ENCODE results near the gene BMP2K.
A peak's percentile ranks its signal among the peaks of the same experiment; 100 is the strongest.
"Not testable (repeated sequence)": the region's sequence is repeated elsewhere in the genome, so short reads cannot be mapped to it uniquely, and the experiment has no call there.

The BMP2K gene

GRCh38 chr4:78864405-78865024 lies 88.4 kb downstream of the BMP2K start:
- peak; percentile 54 for DNase-seq

- DNase-seq, result no peak
Measured at GRCh38 chr4:78865451-78865850, 89.3 kb downstream of the BMP2K start.

DNA sequence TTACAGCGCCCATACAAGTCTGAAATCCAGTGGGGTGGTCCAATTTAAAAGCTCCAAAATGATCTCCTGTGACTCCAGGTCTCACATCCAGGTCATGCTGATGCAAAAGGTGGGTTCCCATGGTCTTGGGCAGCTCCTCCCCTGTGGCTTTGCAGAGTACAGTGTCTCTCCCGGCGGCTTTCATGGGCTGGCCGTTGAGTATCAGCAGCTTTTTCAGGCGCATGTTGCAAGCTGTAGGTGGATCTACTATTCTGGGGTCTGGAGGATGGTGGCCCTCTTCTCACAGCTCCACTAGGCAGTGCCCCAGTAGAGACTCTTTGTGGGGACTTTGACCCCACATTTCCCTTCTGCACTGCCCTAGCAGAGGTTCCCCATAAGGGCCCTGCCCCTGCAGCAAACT lies 92.6 kb downstream of the BMP2K start:
- not testable (repeated sequence) for DNase-seq

- DNase-seq, result no peak
Measured at GRCh38 chr4:78870056-78870455, 93.9 kb downstream of the BMP2K start.

DNA sequence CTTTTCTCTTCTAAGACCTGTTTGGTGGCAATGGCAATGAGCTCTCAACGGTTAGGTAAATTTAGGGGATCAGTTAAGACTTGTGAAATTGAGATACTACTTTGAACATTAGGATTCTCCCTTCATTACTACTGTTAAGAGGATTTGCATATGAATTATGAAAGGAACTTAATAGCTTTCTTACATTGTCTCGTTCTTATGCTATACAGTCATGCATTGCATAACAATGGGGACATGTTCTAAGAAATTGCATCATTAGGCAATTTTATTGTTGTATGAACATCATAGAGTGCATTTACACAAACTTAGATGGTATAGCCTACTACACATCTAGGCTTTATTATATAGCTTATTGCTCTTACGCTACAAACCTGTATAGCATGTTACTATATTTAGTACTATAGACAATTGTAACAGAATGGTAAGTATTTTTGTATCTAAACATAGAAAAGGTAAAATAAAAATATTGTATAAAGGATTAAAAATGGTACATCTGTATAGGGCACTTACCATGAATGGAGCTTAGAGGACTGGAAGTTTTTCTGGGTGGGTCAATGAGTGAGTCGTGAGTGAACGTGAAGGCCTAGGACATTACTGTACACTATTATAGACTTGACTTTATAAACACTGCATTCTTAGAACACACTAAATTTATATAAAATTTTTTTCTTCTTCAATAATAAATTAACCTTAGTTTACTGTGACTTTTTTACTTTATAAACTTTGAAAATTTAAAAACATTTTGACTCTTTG lies 100.6 kb downstream of the BMP2K start:
- DNase-seq, result no peak

- DNase-seq, result no peak
Measured at GRCh38 chr4:78878031-78878430, 101.9 kb downstream of the BMP2K start.

- no peak for DNase-seq
Measured at GRCh38 chr4:78880874-78881492, 104.8 kb downstream of the BMP2K start.

DNA sequence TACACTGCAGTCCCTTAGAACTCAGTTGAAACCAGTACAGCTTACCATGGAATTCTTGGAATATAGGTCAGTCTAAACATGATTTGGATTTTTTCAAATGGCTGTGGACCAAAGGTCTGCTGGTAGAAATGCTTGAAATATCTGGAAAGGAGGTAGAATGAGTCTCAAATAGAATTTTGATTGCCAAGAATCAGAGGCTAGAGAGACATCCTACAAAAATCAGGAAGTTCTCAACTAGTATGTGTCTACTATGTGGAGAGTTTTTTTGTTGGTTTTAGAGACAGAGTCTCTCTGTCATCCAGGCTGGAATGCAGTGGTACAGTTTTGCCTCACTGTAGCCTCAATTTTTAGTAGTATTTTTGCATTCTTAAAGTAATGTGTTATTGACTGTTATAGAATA lies 109.4 kb downstream of the BMP2K start:
- no peak for DNase-seq

DNA sequence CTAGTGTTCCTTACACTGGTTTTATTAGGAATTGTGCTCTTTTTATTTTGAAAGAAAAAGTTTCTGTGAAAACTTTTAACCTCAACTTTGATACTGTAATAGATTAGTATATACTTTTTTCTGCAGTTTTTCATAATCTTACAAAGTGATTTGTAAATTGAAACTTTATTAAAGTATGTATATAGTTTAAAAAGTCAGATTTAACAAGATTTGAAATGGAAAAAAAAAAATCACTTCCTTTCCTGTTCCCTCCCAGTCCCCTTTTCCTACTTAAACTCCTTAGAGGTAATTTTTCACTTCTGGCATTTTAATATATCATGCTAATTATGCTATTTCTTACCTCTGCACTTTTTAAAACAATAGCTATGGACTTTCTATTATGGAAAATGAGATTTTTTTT lies 113.8 kb downstream of the BMP2K start:
- no peak for DNase-seq

DNA sequence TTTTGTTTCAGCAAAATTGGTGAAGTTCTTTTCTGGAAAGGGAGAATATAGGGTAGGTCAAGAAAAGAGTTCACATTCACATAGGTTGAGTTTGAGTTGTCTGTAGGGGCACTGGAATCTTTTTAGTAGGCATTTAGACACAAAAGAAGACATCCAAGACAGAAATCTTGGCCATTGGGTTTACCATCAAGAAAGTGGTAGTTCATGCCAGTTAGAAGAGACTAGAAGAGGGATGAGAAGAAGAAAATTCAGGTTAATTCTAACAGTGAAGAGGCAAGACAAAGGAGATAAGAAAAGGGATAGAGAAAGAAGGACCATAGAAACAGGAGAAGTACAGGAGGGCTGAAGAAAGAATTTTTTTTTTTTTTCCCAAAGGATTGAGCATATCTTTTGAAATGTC lies 123.2 kb downstream of the BMP2K start:
- no peak for DNase-seq

DNA sequence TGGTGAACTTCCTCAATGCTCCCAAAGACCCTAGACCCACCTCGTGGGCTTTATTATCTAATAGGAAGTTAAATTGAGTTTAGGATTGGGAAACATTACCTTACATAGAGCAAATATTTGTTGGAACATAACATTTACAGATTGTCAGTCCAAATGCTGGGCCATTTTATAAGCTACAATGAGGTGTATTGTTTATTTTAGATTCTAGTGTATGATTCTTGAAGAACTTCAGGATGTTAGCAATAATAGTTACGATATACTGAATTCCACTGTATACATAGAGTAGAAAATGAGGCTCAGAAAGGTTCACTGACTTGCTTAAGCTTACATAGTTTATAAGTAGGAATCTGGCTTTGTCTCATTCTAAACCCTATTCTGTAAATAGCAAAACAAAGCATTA lies 125.7 kb downstream of the BMP2K start:
- no peak for DNase-seq

DNA sequence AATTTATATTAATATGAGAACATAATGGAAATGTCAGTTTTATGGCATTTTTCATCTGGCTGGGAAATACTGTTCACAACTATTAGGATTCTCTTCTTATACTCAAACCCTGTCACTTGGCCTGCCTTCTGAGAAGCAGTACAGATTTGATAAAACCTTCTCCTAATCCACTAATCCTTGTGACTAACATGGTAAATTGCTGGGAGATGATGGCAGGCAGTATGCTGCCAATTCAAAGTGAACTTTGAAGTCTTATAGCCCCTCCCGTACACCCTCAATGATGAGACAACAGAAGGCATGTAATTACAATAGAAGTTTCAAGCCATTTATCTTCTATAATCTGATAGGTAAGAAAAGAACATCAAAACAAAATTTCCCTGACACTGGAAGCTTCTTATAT lies 126.1 kb downstream of the BMP2K start:
- no peak for DNase-seq

DNA sequence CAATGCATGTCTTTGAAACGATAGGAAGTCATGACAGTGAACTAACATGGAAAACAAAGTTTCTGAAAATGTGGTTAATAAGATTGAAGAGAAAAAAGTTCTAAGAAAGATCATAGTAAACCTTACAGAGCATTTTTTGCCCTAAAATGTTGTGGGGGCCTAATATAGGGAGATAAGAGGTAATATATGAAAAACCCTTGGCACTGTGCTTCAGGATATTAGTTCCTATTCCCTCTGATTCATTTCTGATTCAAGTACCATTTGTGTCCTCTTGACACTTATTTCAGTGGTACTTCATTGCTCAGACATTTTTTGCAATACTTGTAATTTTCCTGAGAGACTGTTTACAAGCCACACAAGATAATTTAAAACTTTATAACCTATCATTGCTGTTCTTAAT lies 128.0 kb downstream of the BMP2K start:
- DNase-seq, result no peak

GRCh38 chr4:78907638-78908037 lies 131.5 kb downstream of the BMP2K start:
- no peak for DNase-seq

GRCh38 chr4:78908974-78909373 lies 132.8 kb downstream of the BMP2K start:
- DNase-seq, result not testable (repeated sequence)

- no peak for DNase-seq
Measured at GRCh38 chr4:78910612-78911011, 134.5 kb downstream of the BMP2K start.

- DNase-seq, result no peak
Measured at GRCh38 chr4:78922207-78922606, 146.1 kb downstream of the BMP2K start.

DNA sequence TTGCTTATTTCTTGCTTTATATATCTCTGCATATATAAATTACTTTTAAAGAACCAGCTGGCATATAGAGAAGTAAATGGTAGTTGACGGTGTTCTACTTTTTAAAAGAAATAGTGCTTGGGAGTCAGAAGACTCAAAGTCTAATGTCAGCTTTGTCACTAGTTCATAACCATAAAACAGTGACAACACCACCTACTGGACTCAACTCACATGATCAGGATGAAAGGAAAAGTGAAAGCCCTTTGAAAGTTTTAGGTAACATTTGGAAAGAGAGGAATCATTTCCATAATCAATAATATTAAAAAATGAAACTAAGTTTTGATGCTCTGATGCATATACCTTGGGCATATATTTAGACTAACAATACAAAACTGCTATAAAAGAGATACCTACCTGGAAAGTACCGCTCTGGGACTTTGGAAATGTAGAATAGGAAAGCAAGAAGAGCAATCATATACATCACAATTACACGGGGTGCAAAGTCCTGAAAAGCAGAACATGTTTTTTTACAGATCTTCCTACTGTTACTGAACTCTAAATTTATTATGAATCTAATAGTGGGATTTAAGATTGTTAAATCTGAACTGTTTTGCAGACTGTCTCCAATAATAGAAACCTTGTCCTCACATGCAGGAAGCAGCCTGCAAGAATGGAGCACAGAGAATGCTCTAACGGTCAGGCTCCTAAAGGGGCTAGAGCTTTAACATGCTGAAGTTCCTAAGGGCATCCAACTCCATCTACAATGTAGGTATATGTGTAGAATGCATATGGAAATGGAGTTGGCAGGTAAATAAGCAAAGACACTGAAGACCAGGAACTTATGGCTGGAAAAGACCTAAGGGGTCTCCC lies 147.5 kb downstream of the BMP2K start:
- no peak for DNase-seq

GRCh38 chr4:78926826-78927225 lies 150.7 kb downstream of the BMP2K start:
- no peak for DNase-seq

GRCh38 chr4:78928835-78929234 lies 152.7 kb downstream of the BMP2K start:
- no peak for DNase-seq

DNA sequence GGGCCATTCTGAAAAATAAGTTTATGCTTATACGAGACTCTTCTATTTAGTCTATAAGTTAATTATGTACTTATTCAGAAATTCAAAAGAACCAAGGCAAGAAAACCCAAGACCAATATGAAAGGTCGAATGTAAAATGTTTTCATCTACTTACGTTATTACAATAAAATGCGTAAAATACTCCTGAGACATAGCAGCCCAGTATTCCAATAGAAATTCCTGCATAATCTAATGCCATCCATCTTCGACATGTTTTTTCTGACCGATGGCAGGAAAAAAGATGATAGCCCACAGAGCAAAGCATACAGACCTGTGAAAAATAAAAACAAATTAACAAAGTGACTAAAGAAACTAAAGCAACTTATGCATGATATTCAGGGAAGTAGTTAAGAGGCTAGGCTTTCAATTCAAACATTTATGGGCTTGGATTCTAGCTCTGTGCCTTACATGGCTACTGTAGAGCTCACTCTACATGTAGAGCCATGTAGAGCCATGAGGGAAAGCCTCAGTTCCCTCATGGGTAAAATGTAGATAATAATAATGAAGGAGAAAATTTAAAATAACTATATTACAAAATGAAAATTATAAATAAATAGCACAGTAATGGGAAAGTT lies 154.0 kb downstream of the BMP2K start:
- no peak for DNase-seq

GRCh38 chr4:78936989-78937388 lies 160.8 kb downstream of the BMP2K start:
- no peak for DNase-seq

GRCh38 chr4:78937837-78938236 lies 161.7 kb downstream of the BMP2K start:
- DNase-seq, result no peak

Measured in NCI-H2029 (cell line).